Measurements from ENCODE around the gene MRPL12. TPM values are rescaled to one million over a fixed set of nuclear protein-coding genes. Genes with fewer than 3 reads are reported as not detected.

Gene MRPL12
- total and polyA plus RNA-seq, 4 donors, result 9.1 to 121 (median 59.3) TPM

DNA sequence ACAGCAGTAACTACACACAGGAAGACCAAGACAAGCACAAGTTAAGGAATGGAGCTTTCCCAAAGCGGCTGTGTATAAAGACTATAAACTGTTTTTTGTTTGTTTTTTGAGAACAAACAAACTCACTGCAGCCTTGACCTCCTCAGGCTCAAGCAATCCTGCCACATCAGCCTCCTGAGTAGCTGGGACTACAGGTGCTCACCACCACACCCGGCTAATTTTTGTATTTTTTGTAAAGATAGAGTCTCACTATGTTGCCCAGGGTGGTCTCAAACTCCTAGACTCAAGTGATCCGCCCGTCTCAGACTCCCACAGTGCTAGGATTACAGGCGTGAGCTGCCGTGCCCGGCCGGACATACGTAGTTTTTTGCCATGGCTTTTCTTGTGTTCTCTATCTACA, 42.7 kb upstream of the MRPL12 start:
- no peak overlapping the region for H3K27ac ChIP-seq (ENCODE audit: low read depth in 1 of 2, low read length in 2 of 2)
- WGBS, result 97% methylated on average over 9 of the region's 9 CpGs
- H3K9me3 ChIP-seq (ENCODE audit: control insufficient read depth in 4 of 4, low read length in 3 of 4), result no peaks in the 10 kb centered on the region
- H3K9ac ChIP-seq (ENCODE audit: low read depth in 1 of 2, low read length in 2 of 2), result no peak overlapping the region
- TF ChIP-seq, protein P1, sequence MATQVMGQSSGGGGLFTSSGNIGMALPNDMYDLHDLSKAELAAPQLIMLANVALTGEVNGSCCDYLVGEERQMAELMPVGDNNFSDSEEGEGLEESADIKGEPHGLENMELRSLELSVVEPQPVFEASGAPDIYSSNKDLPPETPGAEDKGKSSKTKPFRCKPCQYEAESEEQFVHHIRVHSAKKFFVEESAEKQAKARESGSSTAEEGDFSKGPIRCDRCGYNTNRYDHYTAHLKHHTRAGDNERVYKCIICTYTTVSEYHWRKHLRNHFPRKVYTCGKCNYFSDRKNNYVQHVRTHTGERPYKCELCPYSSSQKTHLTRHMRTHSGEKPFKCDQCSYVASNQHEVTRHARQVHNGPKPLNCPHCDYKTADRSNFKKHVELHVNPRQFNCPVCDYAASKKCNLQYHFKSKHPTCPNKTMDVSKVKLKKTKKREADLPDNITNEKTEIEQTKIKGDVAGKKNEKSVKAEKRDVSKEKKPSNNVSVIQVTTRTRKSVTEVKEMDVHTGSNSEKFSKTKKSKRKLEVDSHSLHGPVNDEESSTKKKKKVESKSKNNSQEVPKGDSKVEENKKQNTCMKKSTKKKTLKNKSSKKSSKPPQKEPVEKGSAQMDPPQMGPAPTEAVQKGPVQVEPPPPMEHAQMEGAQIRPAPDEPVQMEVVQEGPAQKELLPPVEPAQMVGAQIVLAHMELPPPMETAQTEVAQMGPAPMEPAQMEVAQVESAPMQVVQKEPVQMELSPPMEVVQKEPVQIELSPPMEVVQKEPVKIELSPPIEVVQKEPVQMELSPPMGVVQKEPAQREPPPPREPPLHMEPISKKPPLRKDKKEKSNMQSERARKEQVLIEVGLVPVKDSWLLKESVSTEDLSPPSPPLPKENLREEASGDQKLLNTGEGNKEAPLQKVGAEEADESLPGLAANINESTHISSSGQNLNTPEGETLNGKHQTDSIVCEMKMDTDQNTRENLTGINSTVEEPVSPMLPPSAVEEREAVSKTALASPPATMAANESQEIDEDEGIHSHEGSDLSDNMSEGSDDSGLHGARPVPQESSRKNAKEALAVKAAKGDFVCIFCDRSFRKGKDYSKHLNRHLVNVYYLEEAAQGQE (IDR thresholded peaks at IDR 0.05), result no peak
- no peaks in the 10 kb centered on the region for H3K27me3 ChIP-seq (ENCODE audit: control insufficient read depth in 4 of 4, insufficient read depth in 4 of 4, low read length in 3 of 4)
- peaks cover 0 to 2% (median 1%) of the 10 kb centered on the region in 4 donors for H3K36me3 ChIP-seq (ENCODE audit: control insufficient read depth in 4 of 4, insufficient read depth in 3 of 4, low read depth in 1 of 4, low read length in 3 of 4)
- peaks cover 2 to 5% (median 3%) of the 10 kb centered on the region in 4 donors for H3K4me1 ChIP-seq (ENCODE audit: control insufficient read depth in 4 of 4, insufficient read depth in 4 of 4, low read length in 3 of 4)
- no peak for DNase-seq (ENCODE audit: low spot score)
- H3K4me3 ChIP-seq (ENCODE audit: low read depth in 1 of 3, low read length in 3 of 3), result no peak overlapping the region

DNA sequence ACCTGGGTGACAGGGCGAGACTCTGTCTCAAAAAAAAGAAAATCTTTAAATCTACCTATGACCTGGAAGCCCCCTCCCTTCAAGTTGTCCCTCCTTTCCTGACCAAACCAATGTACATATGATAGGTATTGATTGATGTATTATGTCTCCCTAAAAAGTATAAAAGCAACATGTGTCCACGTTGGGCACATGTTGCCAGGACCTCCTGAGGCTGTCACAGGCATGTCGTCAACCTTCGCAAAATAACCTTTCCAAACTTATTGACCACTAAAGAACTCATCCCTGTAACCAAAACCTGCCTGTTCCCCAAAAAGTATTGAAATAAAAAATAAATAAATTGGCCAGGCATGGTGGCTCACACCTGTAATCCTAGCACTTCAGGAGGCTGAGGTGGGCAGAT, 41.2 kb upstream of the MRPL12 start:
- 99% methylated on average over 4 of the region's 4 CpGs for WGBS
- no peak overlapping the region for H3K27ac ChIP-seq (ENCODE audit: low read depth in 1 of 2, low read length in 2 of 2)
- H3K4me1 ChIP-seq (ENCODE audit: control insufficient read depth in 4 of 4, insufficient read depth in 4 of 4, low read length in 3 of 4), result peaks cover 5 to 13% (median 9%) of the 10 kb centered on the region in 4 donors
- no peaks in the 10 kb centered on the region for H3K9me3 ChIP-seq (ENCODE audit: control insufficient read depth in 4 of 4, low read length in 3 of 4)
- TF ChIP-seq HNF4G (IDR thresholded peaks at IDR 0.05) (no peak), NR2F2 (IDR thresholded peaks at IDR 0.05) (no peak), HNF4A (conservative IDR thresholded peaks at IDR 0.05) (no peak), JUND (IDR thresholded peaks at IDR 0.05) (no peak), SP1 (IDR thresholded peaks at IDR 0.05) (no peak), GABPA (IDR thresholded peaks at IDR 0.05 in 1 of 2, conservative IDR thresholded peaks at IDR 0.05 in 1 of 2) (no peak), RXRA (IDR thresholded peaks at IDR 0.05) (no peak), ZBTB33 (IDR thresholded peaks at IDR 0.05) (no peak), FOXA1 (IDR thresholded peaks at IDR 0.05) (no peak), TAF1 (conservative IDR thresholded peaks at IDR 0.05) (no peak), EGR1 (IDR thresholded peaks at IDR 0.05; ENCODE audit: low read depth in 2 of 2) (no peak), YY1 (IDR thresholded peaks at IDR 0.05) (no peak), CTCF (IDR thresholded peaks at IDR 0.05; ENCODE audit: low read depth, low read length, missing input control) (no peak)
- TF ChIP-seq, protein P1 (IDR thresholded peaks at IDR 0.05), result no peak
- TF ChIP-seq, protein P2, sequence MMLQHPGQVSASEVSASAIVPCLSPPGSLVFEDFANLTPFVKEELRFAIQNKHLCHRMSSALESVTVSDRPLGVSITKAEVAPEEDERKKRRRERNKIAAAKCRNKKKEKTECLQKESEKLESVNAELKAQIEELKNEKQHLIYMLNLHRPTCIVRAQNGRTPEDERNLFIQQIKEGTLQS (IDR thresholded peaks at IDR 0.05), result no peak
- TF ChIP-seq, protein P3, sequence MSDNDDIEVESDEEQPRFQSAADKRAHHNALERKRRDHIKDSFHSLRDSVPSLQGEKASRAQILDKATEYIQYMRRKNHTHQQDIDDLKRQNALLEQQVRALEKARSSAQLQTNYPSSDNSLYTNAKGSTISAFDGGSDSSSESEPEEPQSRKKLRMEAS (IDR thresholded peaks at IDR 0.05), result no peak
- H3K4me3 ChIP-seq (ENCODE audit: low read depth in 1 of 3, low read length in 3 of 3), result no peak overlapping the region
- peaks cover 0 to 2% (median 1%) of the 10 kb centered on the region in 4 donors for H3K36me3 ChIP-seq (ENCODE audit: control insufficient read depth in 4 of 4, insufficient read depth in 3 of 4, low read depth in 1 of 4, low read length in 3 of 4)
- H3K27me3 ChIP-seq (ENCODE audit: control insufficient read depth in 4 of 4, insufficient read depth in 4 of 4, low read length in 3 of 4), result no peaks in the 10 kb centered on the region
- no peak for DNase-seq (ENCODE audit: low spot score)
- H3K9ac ChIP-seq (ENCODE audit: low read depth in 1 of 2, low read length in 2 of 2), result no peak overlapping the region

All from liver (tissue), 9 donors.